Erythroblast (primary cell): ENCODE data around the gene ZNF26.
A peak's percentile ranks its signal among the peaks of the same experiment; 100 is the strongest.
"Not testable (repeated sequence)": the region's sequence is repeated elsewhere in the genome, so short reads cannot be mapped to it uniquely, and the experiment has no call there.

Source experiments
- DNase-seq, 2 experiments: peaks; one replicate each; lab custom pipeline; 2025; lab: John Stamatoyannopoulos, UW
- GATA1 ChIP-seq: IDR thresholded peaks from 2 replicates; pipeline ENCODE4 v1.6.1; 2011; ENCODE audit warnings: low read depth, mild to moderate bottlenecking, control low read depth, low read length, moderate library complexity
- POLR2A ChIP-seq: IDR thresholded peaks from 2 replicates; pipeline ENCODE4 v1.6.1; 2011; ENCODE audit warnings: mild to moderate bottlenecking, low read length

The ZNF26 gene

GRCh38 chr12:132950844-132951535 lies 35.2 kb upstream of the ZNF26 start:
- TF ChIP-seq POLR2A (no peak), GATA1 (no peak)
- no peak for DNase-seq

GRCh38 chr12:132951649-132952048 lies 34.5 kb upstream of the ZNF26 start:
- TF ChIP-seq GATA1: no peak
- no peak for TF ChIP-seq POLR2A
- no peak for DNase-seq

GRCh38 chr12:132952371-132953162 lies 33.6 kb upstream of the ZNF26 start:
- no peak for TF ChIP-seq POLR2A
- no peak for TF ChIP-seq GATA1
- DNase-seq: no peak

DNA sequence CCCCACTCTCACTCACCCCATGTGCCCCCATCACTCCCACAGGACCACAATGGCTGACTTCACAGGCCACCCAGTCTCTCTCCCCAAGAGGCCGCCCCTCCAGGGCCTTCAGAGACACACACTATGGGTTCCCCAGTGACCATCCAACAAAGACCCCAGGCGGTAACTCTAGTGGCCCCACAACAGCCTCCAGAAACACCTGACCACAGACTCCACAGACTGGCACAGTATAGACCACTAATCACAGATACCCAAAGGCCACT lies 33.1 kb upstream of the ZNF26 start:
- TF ChIP-seq POLR2A (no peak), GATA1 (no peak)
- DNase-seq: no peak

DNA sequence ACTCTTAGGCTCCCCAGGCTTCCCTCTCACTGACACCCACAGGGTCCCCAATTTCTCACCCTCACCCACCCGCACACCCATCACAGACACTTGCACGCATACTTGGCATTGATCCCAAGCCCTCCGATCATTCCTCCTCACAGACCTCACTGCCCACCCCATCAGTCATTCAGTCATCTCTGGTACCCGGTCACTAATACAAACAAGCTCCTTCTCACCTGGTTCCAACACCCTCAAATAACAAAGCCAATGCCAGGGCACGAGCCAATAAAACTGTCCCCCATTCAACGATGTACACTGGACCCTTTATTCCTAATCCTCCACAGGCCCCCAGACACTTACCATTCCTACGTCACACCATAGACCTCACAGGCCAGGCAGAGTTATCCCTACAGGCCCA lies 32.4 kb upstream of the ZNF26 start:
- DNase-seq: no peak
- no peak for TF ChIP-seq POLR2A
- TF ChIP-seq GATA1: no peak

DNA sequence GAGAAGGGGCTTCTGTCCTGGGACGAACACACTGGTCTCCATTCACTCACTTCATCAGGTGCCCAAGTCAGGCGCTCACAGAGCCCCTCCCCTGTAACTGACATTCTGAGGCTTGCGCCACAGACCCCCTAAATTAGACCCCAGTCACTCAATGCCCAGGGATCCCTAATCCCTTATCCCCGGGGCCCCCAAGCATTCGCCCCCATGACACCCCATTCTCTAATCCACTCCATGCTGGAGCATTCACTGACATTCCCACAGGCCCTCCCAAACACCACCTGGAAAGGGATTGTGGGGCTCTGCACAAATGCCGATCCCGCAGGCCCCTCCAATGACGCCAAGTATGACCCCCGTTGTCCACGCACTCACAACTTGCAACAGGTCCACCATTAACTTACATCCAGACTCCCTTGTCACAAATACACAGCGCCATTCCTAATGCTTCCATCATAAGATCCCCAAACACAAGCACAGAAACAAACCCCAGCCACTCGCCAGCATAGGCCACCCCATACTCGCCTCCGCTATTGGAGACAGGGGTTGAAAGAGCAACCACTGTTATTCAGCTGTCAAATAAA lies 31.6 kb upstream of the ZNF26 start:
- TF ChIP-seq GATA1: no peak
- no peak for TF ChIP-seq POLR2A
- DNase-seq: peak in 1 of 2 experiments; percentile 18

DNA sequence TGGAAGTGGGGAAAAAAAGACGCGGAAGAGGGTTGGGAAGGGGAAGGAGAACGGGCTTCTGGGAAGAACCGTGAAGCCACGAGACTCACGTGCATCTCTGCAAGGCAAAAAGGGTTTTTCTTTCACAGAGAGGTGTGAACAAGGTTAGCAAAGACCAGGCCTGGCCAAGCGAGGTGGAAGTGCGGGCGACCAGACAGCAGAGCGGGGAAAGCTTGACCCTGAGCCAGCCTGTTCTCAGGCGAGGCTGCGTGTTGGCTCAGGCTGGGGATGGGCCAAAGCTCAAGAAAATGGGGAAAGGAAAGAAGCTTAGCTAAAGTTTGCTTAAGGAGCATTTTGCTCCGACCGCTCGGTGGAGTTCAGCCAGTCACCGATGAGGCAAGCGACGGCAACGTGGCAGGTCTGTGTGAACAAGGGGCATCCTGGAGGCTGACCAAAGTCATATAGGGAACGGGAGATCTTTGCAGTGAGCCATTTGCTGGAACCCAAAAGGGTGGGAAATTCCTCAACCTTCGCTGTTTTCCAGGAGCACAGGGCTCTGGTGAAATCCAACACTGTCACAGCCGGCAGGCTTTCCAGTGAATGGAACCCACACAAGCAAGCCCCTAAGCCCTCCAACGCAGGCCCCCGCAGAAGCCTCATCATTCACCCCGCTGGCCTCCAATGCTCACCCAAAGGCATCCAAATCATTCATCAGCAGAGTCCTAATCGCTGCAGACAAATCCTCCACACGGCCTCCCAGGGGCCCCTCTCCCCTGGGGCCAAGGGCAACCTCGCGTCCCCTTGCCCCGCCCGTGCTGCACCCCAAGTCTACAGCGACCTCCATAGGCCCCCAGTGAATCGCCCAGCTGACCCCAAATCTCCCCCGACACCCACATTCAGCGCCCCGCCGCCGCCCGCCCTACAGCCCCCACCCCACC lies 30.8 kb upstream of the ZNF26 start:
- peak; percentile 49 to 67 for DNase-seq

GRCh38 chr12:132956011-132956788 lies 30.0 kb upstream of the ZNF26 start, which contains the start of gene ZNF605:
Gene ZNF605, minus strand, starts transcription at chr12:132956306. Its CDS starts 10,671 bp downstream, at chr12:132945635.
- DNase-seq: peak; percentile 57 to 76
- TF ChIP-seq GATA1: no peak
- no peak for TF ChIP-seq POLR2A

More for the DNA sequence above, 30.8 kb upstream of the ZNF26 start:
- TF ChIP-seq GATA1 (no peak), POLR2A (no peak)

DNA sequence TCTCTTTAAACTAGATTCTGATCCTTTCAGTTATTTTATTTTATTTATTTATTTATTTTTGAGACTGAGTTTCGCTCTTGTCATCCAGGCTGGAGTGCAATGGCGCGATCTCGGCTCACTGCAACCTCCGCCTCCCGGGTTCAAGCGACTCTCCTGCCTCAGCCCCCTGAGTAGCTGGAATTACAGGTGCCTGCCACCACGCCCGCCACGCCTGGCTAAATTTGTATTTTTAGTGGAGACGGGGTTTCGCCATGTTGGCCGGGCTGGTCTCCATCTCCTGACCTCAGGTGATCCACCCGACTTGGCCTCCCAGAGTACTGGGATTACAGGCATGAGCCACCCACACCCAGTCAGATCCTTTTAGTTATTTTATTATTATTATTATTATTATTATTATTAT lies 24.4 kb upstream of the ZNF26 start:
- not testable (repeated sequence) for DNase-seq

GRCh38 chr12:132963947-132964346 lies 22.2 kb upstream of the ZNF26 start:
- peak; percentile 20 to 21 for DNase-seq

GRCh38 chr12:132965796-132966195 lies 20.4 kb upstream of the ZNF26 start:
- TF ChIP-seq GATA1 (no peak), POLR2A (no peak)
- DNase-seq: no peak

GRCh38 chr12:132966676-132967415 lies 19.3 kb upstream of the ZNF26 start:
- TF ChIP-seq POLR2A: no peak
- TF ChIP-seq GATA1: no peak
- DNase-seq: no peak

- no peak for DNase-seq
- TF ChIP-seq GATA1 (no peak), POLR2A (no peak)
These were observed 18.4 kb upstream of the ZNF26 start for GRCh38 chr12:132967736-132968135.
